SU-DHL-6 (cell line): ENCODE data around the gene GPR157.

Experiments
- H2AFZ ChIP-seq: fragments of 200-600 bp; sonication (generic); 2 replicates; pipeline ENCODE4 v1.6.1; 2014; ENCODE audit warnings: low read depth, mild to moderate bottlenecking, moderate library complexity, mixed read lengths, antibody characterized with exemption, low read length; ENCODE audit not compliant: severe bottlenecking
- H3F3A ChIP-seq: fragments of 200-600 bp; shearing (Covaris generic); 2 replicates; pipeline ENCODE4 v1.6.0; 2016; ENCODE audit warnings: antibody characterized with exemption, mild to moderate bottlenecking; ENCODE audit not compliant: insufficient read depth
- H3K27ac ChIP-seq: fragments of 200-600 bp; sonication (generic); 2 replicates; pipeline ENCODE4 v1.5.1; 2016; ENCODE audit warnings: low read depth, mild to moderate bottlenecking, low read length, moderate library complexity, mixed read lengths
- H3K27me3 ChIP-seq: fragments of 200-600 bp; sonication (generic), shearing (Covaris generic); 2 replicates; pipeline ENCODE4 v1.6.0; 2014; ENCODE audit warnings: mild to moderate bottlenecking, low read length
- H3K36me3 ChIP-seq: fragments of 200-600 bp; sonication (generic); 2 replicates; pipeline ENCODE4 v1.6.1; 2014; ENCODE audit warnings: mild to moderate bottlenecking, low read length, mixed read lengths
- H3K4me2 ChIP-seq: fragments of 300-600, 200-600 bp; shearing (Covaris generic), sonication (generic); 2 replicates; pipeline ENCODE4 v1.6.0; 2014; ENCODE audit warnings: low read length, low read depth, mild to moderate bottlenecking; ENCODE audit not compliant: poor library complexity, severe bottlenecking
- H3K4me3 ChIP-seq: fragments of 200-600 bp; sonication (generic); 2 replicates; pipeline ENCODE4 v1.5.1; 2014; ENCODE audit warnings: antibody characterized with exemption, low read length, mild to moderate bottlenecking, mixed read lengths; ENCODE audit not compliant: insufficient read depth, poor library complexity, severe bottlenecking
- H3K79me2 ChIP-seq: fragments of 200-600 bp; sonication (generic); 2 replicates; pipeline ENCODE4 v1.6.1; 2014; ENCODE audit warnings: mild to moderate bottlenecking, low read length, moderate library complexity; ENCODE audit not compliant: insufficient read depth
- H3K9ac ChIP-seq: fragments of 200-600 bp; sonication (generic); 2 replicates; pipeline ENCODE4 v1.7.0; 2014; ENCODE audit warnings: mild to moderate bottlenecking, low read length
- H3K9me2 ChIP-seq: fragments of 200-600 bp; sonication (generic); replicated peaks from 2 replicates; pipeline ENCODE4 v1.6.1; 2014; ENCODE audit warnings: low read length; ENCODE audit not compliant: insufficient read depth
- H3K9me3 ChIP-seq: fragments of 200-600 bp; sonication (generic); 2 replicates; pipeline ENCODE4 v1.6.1; 2014; ENCODE audit warnings: low read length, mixed read lengths; ENCODE audit not compliant: insufficient read depth
- H4K20me1 ChIP-seq: fragments of 200-600 bp; sonication (generic); 2 replicates; pipeline ENCODE4 v1.6.1; 2014; ENCODE audit warnings: low read depth, mild to moderate bottlenecking, antibody characterized with exemption, low read length, moderate library complexity, mixed read lengths
- EZH2phosphoT487 ChIP-seq: fragments of 200-600 bp; sonication (generic), shearing (Covaris generic); conservative IDR thresholded peaks from 2 replicates; pipeline ENCODE4 v1.6.1; 2018; ENCODE audit warnings: mild to moderate bottlenecking, antibody characterized with exemption, low read length, moderate library complexity, mixed read lengths
- TF ChIP-seq, protein P1 (sequence below): fragments of 200-600 bp; sonication (generic); IDR thresholded peaks from one replicate; pipeline ENCODE4 v1.5.1; 2017; ENCODE audit warnings: antibody characterized with exemption, mild to moderate bottlenecking, low read length, moderate library complexity; ENCODE audit not compliant: insufficient read depth, poor library complexity, severe bottlenecking

The GPR157 gene

DNA sequence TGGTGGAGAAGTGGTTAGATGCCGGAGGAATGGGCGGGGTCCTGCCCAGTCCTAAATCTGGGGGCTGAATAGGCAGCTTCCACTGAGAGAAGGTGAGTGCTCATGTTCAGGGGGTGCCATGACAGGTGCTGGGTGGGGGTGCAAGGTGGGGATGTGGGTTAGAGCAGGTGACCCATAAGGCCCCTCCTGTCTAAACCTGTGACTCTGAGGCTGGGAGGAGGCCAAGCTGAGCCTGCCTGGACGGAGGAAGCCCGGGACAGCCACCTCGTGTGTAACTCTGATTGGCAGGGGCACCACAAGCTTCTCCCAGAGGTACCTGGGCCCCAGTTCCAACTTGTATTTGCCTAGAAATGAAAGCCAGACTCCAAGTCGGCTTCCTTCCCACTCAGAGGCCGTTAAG lies 10.7 kb downstream of the GPR157 start:
- no peak overlapping the region for H3K27ac ChIP-seq
- no peak overlapping the region for H3K9ac ChIP-seq
- H3K9me2 ChIP-seq = no peaks in the 10 kb centered on the region
- no peak overlapping the region for H3K4me3 ChIP-seq
- no peaks in the 10 kb centered on the region for H3K36me3 ChIP-seq
- H4K20me1 ChIP-seq = no peaks in the 10 kb centered on the region
- 0 out of 2 replicates have a peak, but pooled peaks cover 6% of the 10 kb centered on the region for H3F3A ChIP-seq
- no peaks in the 10 kb centered on the region for H3K79me2 ChIP-seq
- no peaks in the 10 kb centered on the region for H3K27me3 ChIP-seq
- no peak overlapping the region for H3K4me2 ChIP-seq
- no peak overlapping the region for H2AFZ ChIP-seq
- TF ChIP-seq, protein P1, sequence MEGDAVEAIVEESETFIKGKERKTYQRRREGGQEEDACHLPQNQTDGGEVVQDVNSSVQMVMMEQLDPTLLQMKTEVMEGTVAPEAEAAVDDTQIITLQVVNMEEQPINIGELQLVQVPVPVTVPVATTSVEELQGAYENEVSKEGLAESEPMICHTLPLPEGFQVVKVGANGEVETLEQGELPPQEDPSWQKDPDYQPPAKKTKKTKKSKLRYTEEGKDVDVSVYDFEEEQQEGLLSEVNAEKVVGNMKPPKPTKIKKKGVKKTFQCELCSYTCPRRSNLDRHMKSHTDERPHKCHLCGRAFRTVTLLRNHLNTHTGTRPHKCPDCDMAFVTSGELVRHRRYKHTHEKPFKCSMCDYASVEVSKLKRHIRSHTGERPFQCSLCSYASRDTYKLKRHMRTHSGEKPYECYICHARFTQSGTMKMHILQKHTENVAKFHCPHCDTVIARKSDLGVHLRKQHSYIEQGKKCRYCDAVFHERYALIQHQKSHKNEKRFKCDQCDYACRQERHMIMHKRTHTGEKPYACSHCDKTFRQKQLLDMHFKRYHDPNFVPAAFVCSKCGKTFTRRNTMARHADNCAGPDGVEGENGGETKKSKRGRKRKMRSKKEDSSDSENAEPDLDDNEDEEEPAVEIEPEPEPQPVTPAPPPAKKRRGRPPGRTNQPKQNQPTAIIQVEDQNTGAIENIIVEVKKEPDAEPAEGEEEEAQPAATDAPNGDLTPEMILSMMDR = no peak
- no peak for TF ChIP-seq EZH2phosphoT487
- H3K9me3 ChIP-seq = no peaks in the 10 kb centered on the region

DNA sequence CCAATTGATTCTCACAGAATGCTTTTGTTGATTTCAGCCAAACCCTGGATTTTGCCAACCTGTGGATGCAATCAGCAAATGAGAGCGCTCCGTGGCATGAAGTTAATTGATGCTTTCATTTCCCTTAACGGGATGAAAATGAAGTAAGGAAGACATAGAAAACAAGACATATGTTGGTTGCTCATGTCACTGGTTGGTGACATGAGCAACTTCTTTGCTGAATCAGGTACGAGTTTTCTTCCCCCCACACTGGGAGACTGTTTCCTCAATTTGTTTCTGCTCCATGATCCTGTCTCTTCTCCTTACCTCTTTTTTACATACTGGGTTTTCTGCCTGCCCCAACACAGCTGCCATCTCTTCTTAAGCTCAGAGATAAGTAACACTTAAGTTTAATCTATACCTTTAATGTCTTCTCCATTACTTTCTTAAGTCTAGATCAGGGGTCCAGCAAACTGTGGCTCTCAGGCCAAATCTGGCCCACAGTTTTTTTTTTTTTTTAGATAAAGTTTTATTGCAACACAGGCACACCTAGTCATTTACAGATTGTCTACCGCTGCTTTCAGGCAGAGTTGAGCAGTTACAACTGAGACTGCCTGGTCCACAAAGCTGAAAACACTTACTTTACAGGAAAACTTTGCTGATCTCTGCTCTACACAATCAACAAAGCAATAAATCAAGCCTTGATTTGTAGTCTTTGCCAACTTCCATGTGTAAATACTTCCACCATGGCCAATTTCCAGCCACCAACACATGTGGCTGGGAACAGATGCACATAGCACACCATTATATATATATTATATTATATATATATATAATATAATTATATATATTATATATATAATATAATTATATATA lies 13.3 kb downstream of the GPR157 start:
- no peak for TF ChIP-seq EZH2phosphoT487
- TF ChIP-seq, protein P1 = no peak
- no peaks in the 10 kb centered on the region for H3K9me3 ChIP-seq
- no peak overlapping the region for H3K4me2 ChIP-seq
- no peaks in the 10 kb centered on the region for H3K9me2 ChIP-seq
- H3F3A ChIP-seq = 0 out of 2 replicates have a peak, but pooled peaks cover 6% of the 10 kb centered on the region
- no peaks in the 10 kb centered on the region for H3K27me3 ChIP-seq
- H3K79me2 ChIP-seq = no peaks in the 10 kb centered on the region
- H3K4me3 ChIP-seq = no peak overlapping the region
- no peak overlapping the region for H3K9ac ChIP-seq
- H2AFZ ChIP-seq = no peak overlapping the region
- no peak overlapping the region for H3K27ac ChIP-seq
- no peaks in the 10 kb centered on the region for H4K20me1 ChIP-seq
- no peaks in the 10 kb centered on the region for H3K36me3 ChIP-seq

DNA sequence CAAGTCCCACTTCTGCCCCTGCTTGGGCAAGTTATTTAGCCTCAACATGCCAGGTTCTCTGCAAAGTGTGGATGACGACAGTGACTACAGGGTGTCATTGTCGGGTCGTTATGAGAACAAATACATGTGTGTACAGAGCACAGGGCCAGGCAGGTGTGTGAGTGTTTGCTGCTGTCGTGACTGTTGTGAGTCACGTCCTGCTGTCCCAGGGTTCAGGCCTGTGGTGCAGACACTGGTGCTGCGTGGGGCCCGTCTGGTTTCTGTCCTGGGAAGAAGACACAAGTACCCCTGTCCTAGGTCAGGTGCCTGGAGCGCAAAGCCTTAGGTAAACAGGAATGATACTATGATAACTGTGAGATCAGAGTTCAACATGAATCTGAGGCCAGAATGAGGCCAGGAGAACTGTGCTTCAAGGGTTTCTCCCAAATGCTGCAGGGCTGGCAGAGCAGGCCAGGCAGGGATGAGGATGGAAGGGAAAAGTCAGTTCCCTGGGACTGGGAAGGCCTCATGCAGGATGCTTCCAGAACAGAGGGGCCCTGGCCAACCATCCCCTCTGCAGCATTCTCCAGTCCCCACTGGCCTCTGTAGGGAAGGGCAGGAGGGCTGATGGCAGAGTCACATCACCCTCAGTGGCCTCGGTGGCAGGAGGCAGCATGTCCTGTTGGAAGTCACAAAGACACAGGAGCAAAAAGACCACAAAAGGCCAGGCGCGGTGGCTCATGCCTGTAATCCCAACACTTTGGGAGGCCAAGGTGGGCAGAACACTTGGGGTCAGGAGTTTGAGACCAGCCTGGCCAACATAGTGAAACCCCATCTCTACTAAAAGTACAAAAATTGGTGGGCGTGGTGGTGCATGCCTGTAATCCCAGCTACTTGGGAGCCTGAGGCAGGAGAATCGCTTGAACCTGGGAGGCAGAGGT lies 15.7 kb downstream of the GPR157 start:
- Histone ChIP-seq H3K9ac (no peak overlapping the region), H3K4me2 (no peak overlapping the region), H3K27me3 (no peaks in the 10 kb centered on the region), H3K36me3 (no peaks in the 10 kb centered on the region), H3K9me2 (no peaks in the 10 kb centered on the region), H2AFZ (no peak overlapping the region), H3F3A (0 out of 2 replicates have a peak, but pooled peaks cover 6% of the 10 kb centered on the region), H3K9me3 (no peaks in the 10 kb centered on the region), H3K4me3 (no peak overlapping the region), H3K79me2 (no peaks in the 10 kb centered on the region), H4K20me1 (no peaks in the 10 kb centered on the region), H3K27ac (no peak overlapping the region)
- TF ChIP-seq, protein P1 = no peak
- no peak for TF ChIP-seq EZH2phosphoT487
